Hepatocyte (in vitro differentiated cells): ENCODE measurements around the gene F2.

Experiments
- EZH2 ChIP-seq: fragments of 200-600 bp; sonication (generic); IDR thresholded peaks from 2 replicates; pipeline ENCODE4 v1.6.1; 2016; ENCODE audit warnings: antibody characterized with exemption, mild to moderate bottlenecking, borderline replicate concordance
- EZH2phosphoT487 ChIP-seq: fragments of 200-600 bp; sonication (generic); IDR thresholded peaks from one replicate; pipeline ENCODE4 v1.6.1; 2018; ENCODE audit warnings: antibody characterized with exemption, mild to moderate bottlenecking, low read depth, moderate library complexity; ENCODE audit not compliant: unreplicated experiment, severe bottlenecking
- TF ChIP-seq, protein P1 (sequence below): fragments of 200-600 bp; sonication (generic); IDR thresholded peaks from 2 replicates; pipeline ENCODE4 v1.5.1; 2016; ENCODE audit warnings: antibody characterized with exemption, mild to moderate bottlenecking; ENCODE audit not compliant: poor library complexity

DNA sequence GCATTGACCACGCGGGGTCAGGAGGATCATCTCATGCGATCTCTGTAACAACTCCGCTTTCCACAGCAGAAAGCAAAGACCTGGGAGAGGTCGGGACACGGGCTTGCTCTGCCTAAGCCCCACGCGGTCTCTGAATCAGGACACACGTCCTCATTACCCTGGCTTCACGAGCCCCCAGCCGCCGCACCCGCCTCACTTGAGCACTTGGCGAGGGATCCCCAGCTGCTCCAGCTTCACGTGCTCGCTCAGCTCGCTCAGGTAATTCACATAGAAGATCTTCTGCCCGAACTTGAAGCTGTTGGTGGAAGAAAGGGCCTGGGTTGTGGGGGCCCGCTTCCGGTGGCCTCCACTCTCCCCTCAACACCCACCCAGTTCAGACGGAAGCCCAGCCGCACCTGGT, 38.2 kb upstream of the F2 start:
- TF ChIP-seq, protein P1, sequence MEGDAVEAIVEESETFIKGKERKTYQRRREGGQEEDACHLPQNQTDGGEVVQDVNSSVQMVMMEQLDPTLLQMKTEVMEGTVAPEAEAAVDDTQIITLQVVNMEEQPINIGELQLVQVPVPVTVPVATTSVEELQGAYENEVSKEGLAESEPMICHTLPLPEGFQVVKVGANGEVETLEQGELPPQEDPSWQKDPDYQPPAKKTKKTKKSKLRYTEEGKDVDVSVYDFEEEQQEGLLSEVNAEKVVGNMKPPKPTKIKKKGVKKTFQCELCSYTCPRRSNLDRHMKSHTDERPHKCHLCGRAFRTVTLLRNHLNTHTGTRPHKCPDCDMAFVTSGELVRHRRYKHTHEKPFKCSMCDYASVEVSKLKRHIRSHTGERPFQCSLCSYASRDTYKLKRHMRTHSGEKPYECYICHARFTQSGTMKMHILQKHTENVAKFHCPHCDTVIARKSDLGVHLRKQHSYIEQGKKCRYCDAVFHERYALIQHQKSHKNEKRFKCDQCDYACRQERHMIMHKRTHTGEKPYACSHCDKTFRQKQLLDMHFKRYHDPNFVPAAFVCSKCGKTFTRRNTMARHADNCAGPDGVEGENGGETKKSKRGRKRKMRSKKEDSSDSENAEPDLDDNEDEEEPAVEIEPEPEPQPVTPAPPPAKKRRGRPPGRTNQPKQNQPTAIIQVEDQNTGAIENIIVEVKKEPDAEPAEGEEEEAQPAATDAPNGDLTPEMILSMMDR = no peak
- TF ChIP-seq EZH2 (no peak), EZH2phosphoT487 (no peak)
